Measurements from ENCODE around the gene TUBGCP6.

TUBGCP6 gene, protein sequence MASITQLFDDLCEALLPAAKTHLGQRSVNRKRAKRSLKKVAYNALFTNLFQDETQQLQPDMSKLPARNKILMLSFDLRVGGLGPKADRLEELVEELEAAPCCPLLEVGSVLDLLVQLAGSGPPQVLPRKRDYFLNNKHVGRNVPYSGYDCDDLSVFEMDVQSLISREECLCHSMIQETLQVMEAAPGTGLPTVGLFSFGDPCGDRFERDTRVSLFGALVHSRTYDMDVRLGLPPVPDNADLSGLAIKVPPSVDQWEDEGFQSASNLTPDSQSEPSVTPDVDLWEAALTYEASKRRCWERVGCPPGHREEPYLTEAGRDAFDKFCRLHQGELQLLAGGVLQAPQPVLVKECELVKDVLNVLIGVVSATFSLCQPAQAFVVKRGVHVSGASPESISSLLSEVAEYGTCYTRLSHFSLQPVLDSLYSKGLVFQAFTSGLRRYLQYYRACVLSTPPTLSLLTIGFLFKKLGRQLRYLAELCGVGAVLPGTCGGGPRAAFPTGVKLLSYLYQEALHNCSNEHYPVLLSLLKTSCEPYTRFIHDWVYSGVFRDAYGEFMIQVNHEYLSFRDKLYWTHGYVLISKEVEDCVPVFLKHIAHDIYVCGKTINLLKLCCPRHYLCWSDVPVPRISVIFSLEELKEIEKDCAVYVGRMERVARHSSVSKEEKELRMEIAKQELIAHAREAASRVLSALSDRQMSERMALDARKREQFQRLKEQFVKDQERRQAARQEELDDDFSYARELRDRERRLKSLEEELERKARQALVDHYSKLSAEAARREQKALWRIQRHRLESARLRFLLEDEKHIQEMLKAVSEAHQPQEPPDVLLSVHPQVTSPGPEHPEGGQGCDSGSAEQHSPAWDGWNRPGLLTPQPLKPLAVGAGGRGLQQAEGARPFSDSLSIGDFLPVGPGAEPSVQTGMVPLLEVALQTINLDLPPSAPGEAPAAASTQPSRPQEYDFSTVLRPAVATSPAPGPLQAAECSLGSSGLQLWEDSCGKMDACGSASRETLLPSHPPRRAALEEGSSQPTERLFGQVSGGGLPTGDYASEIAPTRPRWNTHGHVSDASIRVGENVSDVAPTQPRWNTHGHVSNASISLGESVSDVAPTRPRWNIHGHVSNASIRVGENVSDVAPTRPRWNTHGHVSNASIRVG (N-terminal part only)

GRCh38 chr22:50244420-50245213 is at the start of gene TUBGCP6:
TUBGCP6 (minus strand) TSS chr22:50245023; CDS start chr22:50244459, 564 bp downstream.
- DNase-seq = peak; percentile 92

DNA sequence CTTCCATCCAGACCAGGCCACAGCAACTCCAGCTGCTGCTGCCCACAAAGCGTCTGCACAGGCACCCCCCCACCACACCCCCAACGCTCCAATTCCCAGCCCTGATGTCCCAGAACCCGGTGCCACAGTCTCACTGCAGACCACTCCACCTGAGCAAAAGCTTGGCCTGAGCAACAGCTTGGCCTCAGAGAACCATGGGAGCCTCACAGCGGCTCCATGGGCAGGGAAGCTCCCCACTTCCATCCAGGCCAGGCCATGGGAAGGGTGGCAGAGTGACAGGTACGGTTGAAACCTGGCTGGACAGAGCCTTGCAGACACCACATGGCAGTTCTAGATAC is 49.5 kb upstream of the TUBGCP6 start:
- DNase-seq = no peak

DNA sequence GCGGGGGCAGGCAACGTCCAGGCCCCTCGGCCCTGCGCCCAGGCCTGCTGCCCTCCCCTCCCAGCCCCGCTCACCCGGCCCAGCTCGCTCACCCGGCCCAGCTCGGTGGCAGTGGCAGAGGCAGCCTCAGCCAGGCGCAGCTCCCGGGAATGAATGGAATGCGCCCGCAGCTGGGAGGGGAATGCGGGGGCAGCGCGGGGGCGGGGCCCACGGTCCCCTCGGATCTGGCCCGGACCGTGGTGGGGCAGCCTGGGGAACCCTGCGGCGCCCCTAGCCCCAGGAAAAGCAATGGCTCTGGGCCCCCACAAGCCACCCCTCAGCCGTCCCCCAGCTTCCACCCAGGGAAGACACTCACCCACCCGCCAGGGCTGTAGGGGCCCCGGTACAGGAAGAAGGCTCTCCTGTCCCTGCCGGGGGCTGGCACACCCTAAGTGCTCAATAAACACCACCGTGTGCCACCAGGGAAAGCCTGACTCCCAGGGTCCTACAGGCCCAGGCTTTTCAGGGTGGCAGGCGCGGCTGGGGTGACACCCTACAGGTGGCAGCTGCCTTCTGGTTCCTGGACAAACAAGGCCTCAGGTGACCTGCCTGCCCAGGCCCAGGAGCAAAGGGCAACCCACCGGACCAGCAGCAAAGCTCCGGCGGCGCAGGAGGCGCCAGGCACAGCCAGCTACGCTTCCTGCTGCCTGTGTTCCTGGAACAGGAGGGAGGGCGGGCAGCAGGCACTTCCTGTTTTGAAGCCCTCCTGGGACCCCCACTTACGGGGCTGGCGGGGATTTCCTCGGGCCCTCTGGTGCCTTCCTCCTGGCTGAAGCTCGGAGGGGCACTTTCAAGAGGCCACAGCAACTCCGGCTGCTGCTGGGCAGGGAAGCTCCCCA is 48.9 kb upstream of the TUBGCP6 start:
- peak; percentile 84 for DNase-seq

- no peak for DNase-seq
Observed at GRCh38 chr22:50292643-50293440, 48.0 kb upstream of the TUBGCP6 start.

- no peak for DNase-seq
Observed at GRCh38 chr22:50289942-50290630, 45.3 kb upstream of the TUBGCP6 start.

GRCh38 chr22:50289151-50289941 is 44.5 kb upstream of the TUBGCP6 start:
- DNase-seq = no peak

DNA sequence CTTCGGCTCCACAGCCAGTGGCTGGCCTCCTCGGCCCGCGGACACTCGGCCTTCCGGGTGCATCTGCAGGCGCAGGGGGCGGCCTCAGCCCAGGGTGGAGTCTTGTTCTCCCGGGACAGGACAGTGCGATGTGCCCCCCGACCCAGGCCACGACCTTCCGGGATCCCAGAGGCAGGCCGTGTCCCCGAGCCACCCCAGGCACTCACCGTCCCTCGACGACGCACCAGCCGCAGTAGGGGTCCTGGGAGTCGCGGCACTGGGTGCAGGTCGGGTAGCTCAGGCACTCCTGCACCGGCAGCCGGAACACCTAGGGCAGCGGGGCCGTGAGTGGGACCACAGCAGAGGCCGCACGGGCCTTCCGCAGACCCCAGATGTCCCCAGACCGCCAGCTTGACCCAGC is 42.9 kb upstream of the TUBGCP6 start:
- DNase-seq = no peak

- no peak for DNase-seq
Observed at GRCh38 chr22:50286701-50287318, 42.0 kb upstream of the TUBGCP6 start.

GRCh38 chr22:50286275-50286674 is 41.5 kb upstream of the TUBGCP6 start:
- DNase-seq = no peak

DNA sequence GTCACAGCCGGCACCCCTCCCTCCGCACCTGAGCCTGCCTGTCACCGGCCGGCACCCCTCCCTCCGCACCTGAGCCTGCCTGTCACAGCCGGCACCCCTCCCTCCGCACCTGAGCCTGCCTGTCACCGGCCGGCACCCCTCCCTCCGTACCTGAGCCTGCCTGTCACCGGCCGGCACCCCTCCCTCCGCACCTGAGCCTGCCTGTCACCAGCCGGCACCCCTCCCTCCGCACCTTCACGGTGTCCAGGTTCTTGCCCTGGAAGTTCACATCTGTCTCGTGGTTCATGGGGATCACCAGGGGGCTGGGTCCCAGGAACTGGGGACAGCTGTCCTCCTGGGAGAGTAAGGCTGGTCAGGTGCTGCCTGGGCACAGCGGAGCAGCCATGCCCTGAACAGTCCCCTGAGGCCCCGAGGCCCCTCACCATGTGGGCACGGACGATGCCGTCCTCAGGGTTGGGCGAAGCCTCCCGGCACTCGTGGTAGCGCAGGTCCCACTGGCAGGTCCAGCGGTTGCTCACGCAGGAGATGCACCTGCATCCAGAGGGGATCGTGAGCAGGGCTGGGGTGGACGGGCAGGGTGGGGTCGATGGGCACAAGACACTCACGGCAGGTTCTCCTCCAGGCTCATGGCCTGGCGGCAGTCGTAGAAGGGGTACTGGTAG is 40.9 kb upstream of the TUBGCP6 start:
- no peak for DNase-seq

GRCh38 chr22:50284479-50284878 is 39.7 kb upstream of the TUBGCP6 start:
- no peak for DNase-seq

- DNase-seq = no peak
Observed at GRCh38 chr22:50283821-50284220, 39.0 kb upstream of the TUBGCP6 start.

DNA sequence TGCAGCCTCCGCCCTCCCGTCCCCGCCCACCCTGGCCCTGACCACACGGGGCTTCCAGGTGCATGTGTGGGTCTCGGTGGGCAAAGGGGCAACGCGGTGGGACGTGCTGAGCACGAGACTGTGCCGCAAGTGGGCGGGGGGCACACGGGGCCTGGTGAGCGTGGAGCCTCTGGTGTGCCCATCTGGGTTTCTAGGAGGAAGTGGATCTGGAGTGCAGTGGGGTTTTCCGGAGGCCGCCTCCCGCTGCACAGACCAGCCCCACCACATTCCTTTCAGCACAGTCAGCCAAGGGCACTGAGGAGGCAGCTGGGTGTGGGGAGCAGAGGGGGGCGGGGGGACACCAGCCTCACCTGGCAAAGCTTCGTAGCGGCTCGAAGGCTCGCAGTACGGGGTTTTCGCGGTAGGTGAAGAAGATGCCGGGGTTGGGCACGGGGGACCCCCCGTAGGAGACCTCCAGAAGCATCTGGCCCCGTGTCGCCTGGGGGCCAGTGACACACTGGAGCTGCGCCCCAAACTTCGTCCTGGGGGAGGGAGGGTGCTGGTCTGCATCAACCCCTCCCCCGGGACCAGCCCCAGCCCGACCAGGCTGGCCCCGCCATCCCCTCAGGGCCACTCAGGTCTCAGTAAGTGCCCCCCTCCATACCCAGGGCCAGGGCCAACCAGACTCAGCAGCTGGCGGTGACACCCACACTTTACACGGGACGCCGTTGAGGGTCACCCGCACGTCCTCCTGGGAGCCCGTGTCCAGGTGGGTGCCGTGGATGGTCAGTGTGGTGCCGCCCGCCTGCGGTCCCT is 37.7 kb upstream of the TUBGCP6 start:
- DNase-seq = peak; percentile 76

DNA sequence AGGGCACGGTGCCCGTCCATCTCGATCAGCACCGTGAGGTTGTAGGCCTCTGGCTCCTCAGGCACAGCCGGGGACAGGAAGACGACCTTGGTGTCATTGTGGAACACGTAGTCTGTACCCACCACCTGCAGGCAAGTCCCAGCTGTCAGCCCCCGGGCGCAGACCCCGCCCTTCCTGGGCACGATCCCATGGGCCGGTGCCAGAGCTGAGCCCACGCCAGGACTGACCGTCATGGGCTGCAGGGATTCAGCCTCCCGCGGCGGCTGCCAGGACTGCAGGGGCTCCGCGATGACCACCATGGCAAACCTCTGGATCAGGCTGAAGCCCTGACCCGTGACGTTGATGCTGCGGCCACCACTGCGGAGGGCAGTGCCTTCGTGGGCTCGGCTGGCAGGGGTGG is 37.1 kb upstream of the TUBGCP6 start:
- no peak for DNase-seq

- no peak for DNase-seq
Observed at GRCh38 chr22:50281384-50281760, 36.5 kb upstream of the TUBGCP6 start.

GRCh38 chr22:50280708-50281383 is 36.0 kb upstream of the TUBGCP6 start:
- DNase-seq = no peak

Data from fibroblast of skin of right biceps (primary cell).